Measurements from ENCODE around the gene CPA1. TPM values are rescaled to one million over a fixed set of nuclear protein-coding genes. Genes with fewer than 3 reads are reported as not detected.

The CPA1 gene
- total RNA-seq, 2 donors from 2014 or later = 26,456 to 42,834 TPM

DNA sequence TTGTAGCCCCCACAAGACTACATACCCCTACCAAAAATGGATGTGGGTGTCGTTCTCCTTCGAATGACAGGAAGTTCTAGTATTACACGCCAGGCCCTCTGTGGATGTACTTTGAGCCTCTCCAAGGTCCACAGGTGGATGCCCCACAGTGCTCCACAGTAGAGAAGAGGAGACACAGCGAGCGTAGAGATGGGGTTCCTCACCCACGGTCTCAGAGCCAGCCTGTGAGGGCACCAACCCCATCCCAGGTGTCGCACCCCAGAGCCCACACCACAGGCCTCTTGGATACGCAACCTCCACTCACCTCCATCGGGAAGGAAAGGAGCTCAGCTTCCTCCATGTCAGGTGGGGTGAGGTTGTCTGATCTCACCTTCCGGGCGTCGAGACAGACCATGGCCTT lies 33.4 kb upstream of the CPA1 start:
- Histone ChIP-seq H3K4me1 (no peaks in the 10 kb centered on the region), H3K36me3 (replicated peaks in 1 of 2; ENCODE audit: insufficient read depth in 1 of 2, low read depth in 2 of 2) (no peaks in the 10 kb centered on the region), H3K27ac (no peak overlapping the region), H3K9me3 (no peaks in the 10 kb centered on the region), H3K27me3 (no peaks in the 10 kb centered on the region), H3K4me3 (no peak overlapping the region)
- TF ChIP-seq POLR2A (IDR thresholded peaks at IDR 0.05) = no peak
- TF ChIP-seq, protein P1, sequence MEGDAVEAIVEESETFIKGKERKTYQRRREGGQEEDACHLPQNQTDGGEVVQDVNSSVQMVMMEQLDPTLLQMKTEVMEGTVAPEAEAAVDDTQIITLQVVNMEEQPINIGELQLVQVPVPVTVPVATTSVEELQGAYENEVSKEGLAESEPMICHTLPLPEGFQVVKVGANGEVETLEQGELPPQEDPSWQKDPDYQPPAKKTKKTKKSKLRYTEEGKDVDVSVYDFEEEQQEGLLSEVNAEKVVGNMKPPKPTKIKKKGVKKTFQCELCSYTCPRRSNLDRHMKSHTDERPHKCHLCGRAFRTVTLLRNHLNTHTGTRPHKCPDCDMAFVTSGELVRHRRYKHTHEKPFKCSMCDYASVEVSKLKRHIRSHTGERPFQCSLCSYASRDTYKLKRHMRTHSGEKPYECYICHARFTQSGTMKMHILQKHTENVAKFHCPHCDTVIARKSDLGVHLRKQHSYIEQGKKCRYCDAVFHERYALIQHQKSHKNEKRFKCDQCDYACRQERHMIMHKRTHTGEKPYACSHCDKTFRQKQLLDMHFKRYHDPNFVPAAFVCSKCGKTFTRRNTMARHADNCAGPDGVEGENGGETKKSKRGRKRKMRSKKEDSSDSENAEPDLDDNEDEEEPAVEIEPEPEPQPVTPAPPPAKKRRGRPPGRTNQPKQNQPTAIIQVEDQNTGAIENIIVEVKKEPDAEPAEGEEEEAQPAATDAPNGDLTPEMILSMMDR (IDR thresholded peaks at IDR 0.05) = no peak
- no peak for DNase-seq
- intact Hi-C loops (cut with DNase I) = loop anchor here (10.0 kb wide), 1 partner anchor 52 kb away; the partner anchor contains the start of gene CPA4
- 83 to 89% methylated on average over 11 of the region's 12 CpGs for WGBS, 2 donors
- no peak for ATAC-seq

GRCh38 chr7:130349911-130350782 lies 30.1 kb upstream of the CPA1 start:
- 78 to 82% methylated on average over 15 to 16 of the region's 16 CpGs for WGBS, 2 donors
- H3K36me3 ChIP-seq (replicated peaks in 1 of 2; ENCODE audit: insufficient read depth in 1 of 2, low read depth in 2 of 2) = no peaks in the 10 kb centered on the region
- no peaks in the 10 kb centered on the region for H3K9me3 ChIP-seq
- TF ChIP-seq, protein P1 (IDR thresholded peaks at IDR 0.05) = no peak
- no peak for TF ChIP-seq POLR2A (IDR thresholded peaks at IDR 0.05)
- H3K27me3 ChIP-seq = no peaks in the 10 kb centered on the region
- no peaks in the 10 kb centered on the region for H3K4me1 ChIP-seq
- DNase-seq (no peak), ATAC-seq (no peak)
- no peak overlapping the region for H3K27ac ChIP-seq
- intact Hi-C loops (cut with DNase I) = loop anchor here (10.0 kb wide), 1 partner anchor 55 kb away; the partner anchor contains the start of gene CPA4
- H3K4me3 ChIP-seq = no peak overlapping the region

GRCh38 chr7:130350945-130351790 lies 29.1 kb upstream of the CPA1 start:
- intact Hi-C loops (cut with DNase I) = no loop called here
- no peak overlapping the region for H3K4me3 ChIP-seq
- ATAC-seq (no peak), DNase-seq (no peak)
- H3K27ac ChIP-seq = no peak overlapping the region
- TF ChIP-seq POLR2A (IDR thresholded peaks at IDR 0.05) = no peak
- TF ChIP-seq, protein P1 (IDR thresholded peaks at IDR 0.05) = no peak
- no peaks in the 10 kb centered on the region for H3K27me3 ChIP-seq
- peaks cover 3% of the 10 kb centered on the region for H3K4me1 ChIP-seq
- 69 to 77% methylated on average over 15 to 20 of the region's 20 CpGs for WGBS, 2 donors
- H3K36me3 ChIP-seq (replicated peaks in 1 of 2; ENCODE audit: insufficient read depth in 1 of 2, low read depth in 2 of 2) = no peaks in the 10 kb centered on the region
- no peaks in the 10 kb centered on the region for H3K9me3 ChIP-seq

DNA sequence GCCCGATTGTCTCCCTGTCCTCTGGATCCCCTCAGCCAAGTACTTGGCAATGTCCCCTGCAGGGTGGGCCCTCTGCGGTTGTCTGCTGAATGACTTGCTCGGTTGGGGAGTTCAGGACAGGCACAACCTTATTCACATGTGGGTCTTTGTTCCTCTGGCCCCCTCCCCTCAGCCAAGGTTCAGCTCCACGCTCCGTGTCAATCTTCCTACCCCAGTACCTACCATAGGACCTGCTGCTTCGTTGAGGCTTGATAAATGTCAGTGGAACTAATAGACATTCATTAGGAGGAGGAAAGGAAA lies 28.6 kb upstream of the CPA1 start:
- Histone ChIP-seq H3K27ac (no peak overlapping the region), H3K4me1 (peaks cover 9% of the 10 kb centered on the region), H3K4me3 (no peak overlapping the region), H3K36me3 (replicated peaks in 1 of 2; ENCODE audit: insufficient read depth in 1 of 2, low read depth in 2 of 2) (no peaks in the 10 kb centered on the region), H3K27me3 (no peaks in the 10 kb centered on the region), H3K9me3 (no peaks in the 10 kb centered on the region)
- ATAC-seq = no peak
- 81 to 94% methylated on average over 5 to 6 of the region's 6 CpGs for WGBS, 2 donors
- DNase-seq = no peak
- intact Hi-C loops (cut with DNase I) = no loop called here
- TF ChIP-seq, protein P1 (IDR thresholded peaks at IDR 0.05) = no peak
- no peak for TF ChIP-seq POLR2A (IDR thresholded peaks at IDR 0.05)
